Activated CD8-positive, alpha-beta memory T cell treated with anti-CD3 and anti-CD28 coated beads, Interleukin-2, amount 50 U/mL, for 4 hours (primary cell): Measurements from ENCODE around the gene ANKRD6.

Experiments
- DNase-seq: peaks from one replicate; pipeline ENCODE4 v3.0.0-alpha.2; 2020

ANKRD6 gene

DNA sequence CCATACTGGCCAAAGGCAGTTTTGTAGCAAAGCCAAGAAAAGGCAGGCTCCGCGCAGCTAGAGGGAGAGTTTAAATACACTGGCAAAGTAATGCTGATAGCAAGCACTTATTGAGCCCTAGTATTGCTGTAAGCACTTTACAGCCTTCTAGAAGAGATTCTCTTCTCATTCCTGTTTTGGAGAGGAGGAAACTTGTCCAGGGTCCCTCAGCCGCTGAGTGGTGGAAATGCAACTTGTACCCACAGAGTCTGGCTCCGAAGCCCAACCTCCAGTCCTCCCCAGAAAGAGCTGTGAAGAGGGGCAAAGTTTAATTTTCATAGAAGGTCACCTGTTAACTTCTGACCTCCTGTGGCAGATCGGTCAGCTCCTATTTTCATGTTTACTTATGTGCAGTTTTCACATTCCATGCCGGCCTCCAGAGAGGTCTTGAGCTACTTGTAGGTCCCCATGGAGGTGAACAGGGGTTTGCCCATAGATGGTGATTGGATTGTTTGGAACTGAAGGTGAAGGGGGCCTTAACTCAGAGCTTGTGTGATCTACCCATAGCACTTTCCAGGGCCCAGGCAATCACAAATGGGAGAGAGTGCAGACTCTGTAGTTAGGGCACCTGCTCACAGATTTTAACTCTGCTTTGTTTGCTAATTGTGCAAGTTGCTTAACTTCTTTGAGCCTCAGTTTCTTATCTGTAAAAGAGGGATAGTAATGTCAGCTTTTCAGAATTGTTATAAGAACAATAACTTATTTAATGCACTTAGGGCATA, 134.9 kb downstream of the ANKRD6 start:
- no peak for DNase-seq

DNA sequence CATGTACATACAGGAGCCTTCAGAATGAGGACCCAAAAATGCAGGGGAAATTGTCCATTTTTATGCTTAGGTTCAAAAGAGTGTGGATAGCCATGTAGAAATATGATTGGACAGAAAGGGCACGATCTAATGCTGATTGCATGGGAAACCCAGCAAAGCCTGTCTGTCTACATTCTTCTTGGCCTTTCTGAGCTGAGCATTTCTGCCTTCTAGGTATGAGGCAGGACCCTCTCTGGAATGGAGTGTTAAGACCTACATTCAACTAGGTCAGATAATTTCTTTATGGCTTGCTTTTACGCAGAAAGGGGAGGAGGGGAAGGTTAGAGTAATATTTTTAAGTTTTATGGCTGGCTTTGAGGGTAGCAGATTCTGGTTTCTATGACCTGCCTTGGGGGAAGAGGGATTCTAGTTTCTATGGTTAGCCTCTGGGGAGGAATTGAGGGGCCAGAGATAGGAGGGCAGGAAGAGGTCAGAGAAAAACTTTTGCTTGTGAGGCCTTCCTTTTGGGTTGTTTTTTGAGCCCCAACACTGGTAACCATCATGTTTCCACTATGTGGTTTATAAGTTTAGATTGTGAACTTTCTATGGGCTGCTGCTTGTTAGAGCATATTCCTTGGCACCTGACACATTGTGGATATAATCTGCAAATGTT, 142.1 kb downstream of the ANKRD6 start:
- no peak for DNase-seq

GRCh38 chr6:89575562-89575960, 142.6 kb downstream of the ANKRD6 start:
- no peak for DNase-seq

DNA sequence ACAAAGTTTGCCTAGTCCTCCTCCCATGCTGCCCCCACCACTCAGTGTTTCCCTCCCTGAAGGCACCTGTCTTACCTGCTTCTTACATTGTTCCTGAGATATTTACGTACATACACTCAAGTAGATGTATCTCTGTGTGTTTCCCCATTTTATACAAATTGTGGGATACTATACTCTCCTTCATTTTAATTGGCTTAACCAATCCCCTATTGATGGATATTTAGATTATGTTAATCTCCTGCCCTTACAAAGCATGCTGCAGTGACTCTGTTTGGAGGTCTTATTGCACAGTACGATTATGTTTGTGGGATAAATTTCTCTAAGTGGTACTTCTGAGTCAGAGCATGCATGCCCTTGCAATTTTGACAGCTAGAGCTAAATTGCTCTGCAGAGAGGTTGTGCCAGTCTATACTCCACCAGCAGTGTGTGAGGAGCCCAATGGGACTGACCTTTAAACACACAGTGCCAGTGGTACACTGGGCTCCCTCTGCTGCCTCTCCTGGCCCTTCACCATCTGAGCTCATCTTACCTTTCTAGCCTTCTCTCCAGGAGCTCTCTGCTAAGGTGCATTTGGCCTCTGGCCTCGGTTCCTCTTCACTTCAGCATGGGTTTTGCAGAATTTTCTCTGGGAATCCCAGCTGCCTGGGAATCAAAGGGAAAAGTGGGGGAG, 148.2 kb downstream of the ANKRD6 start:
- no peak for DNase-seq

- no peak for DNase-seq
These were observed 148.7 kb downstream of the ANKRD6 start for GRCh38 chr6:89581689-89582088.

GRCh38 chr6:89582669-89583325, 149.8 kb downstream of the ANKRD6 start:
- no peak for DNase-seq

- no peak for DNase-seq
These were observed 150.6 kb downstream of the ANKRD6 start for GRCh38 chr6:89583559-89583958.

DNA sequence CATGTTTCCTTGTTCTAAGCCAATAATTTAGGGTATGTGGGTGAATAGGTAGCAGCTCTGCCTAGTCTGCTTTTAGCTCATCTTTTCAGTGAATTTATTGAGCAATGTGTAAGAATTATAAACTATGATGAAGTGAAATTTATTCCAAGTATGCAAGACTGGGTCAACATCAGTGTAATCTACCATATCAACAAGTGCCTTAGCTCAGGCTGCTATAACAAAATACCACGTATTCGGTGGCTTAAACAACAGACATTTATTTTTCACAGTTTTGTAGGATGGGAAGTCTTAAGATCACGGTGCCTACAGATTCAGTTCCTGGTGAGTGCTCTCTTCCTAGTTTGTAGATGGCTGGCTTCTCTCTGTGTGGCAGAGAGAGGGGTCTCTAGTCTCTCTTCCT, 151.6 kb downstream of the ANKRD6 start:
- DNase-seq: no peak

DNA sequence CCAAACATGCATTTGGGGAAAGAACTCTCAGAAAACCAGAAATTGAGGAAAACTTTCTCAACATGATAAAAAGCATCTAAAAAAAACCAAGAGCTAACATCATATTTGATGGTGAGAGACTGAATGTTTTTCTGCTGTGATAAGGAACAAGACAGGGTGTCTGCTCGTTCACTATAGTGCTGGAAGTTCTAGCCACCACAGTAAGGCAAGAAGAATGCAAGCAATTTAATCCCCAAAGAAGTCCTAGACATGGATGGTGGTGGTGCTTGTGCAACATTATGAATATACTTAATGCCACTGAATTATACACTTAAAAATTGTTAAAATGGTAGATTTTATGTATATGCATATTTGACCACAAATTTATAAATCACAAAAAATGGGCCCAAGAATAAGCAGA, 152.2 kb downstream of the ANKRD6 start:
- DNase-seq: no peak

DNA sequence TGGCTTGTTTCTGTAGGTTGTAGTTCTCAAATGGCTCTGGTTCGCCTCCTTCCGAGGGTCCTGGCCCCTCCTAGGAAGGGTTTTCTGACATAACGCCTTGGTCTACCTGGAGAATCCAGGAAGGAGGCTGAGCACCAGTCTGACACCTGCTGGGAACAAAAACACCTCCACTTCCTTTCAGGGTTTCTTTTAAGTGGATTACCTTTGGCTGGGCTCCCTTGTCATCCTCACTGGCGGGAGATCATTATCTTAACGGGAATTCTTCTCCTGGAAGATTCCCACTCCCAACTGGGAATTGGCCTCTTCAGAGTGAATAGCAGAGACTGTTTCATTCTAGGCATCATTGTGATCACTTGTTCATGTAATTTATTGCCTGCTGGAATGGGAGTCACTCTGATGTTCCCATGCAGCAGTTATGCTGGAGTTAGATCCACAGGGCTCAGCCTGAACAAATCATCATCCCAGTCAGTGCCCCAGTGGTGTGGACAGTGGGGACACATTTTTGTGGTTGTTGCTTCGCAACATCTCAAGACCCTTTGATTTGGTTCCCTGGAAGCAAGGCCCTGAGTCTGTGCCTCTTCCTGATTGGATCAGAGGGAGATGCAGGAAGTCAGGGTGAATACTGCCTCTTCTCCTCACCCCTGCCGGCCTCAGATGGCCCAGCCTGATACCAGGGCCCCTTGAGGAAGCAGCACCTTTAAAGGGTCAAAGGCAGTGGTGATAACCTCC, 156.5 kb downstream of the ANKRD6 start:
- no peak for DNase-seq

DNA sequence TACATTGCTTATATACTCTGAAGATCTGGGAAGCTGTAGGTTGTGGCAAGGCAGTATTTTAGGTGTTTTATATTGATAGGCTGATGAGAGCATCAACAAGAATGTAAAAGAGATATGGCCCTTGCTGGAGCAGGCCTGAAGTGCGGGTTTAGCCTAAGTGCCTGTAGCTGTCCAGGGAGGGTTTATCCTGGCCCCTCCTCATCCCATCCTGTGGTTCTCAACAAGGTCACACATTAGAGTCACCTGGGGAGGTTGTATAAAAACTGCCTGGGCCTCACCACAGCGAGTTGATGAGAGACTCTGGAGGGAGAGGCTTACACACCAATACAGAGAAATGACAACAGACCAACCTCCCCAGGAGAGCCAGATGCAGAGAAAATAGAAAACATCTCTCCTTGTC, 157.2 kb downstream of the ANKRD6 start:
- no peak for DNase-seq

DNA sequence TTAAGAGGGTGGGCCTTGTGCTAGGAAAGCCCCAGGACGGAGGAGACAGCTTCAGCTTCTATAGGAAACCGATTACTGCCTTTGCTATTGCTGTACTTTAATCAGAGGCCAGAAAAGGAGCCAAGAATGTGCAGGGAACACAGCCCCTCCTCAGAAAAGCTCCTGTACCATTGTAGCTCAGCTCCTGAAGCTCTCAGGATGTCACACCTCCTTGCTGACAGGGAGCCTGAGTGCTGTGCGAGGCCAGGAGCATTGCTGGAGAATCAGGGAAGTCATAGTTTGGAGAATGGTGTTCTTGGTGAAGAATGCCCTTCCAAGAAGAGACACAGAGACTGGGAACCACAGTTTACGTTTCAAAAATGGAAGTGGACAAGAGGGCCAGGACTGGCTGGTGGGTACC, 158.8 kb downstream of the ANKRD6 start:
- DNase-seq: no peak

- DNase-seq: no peak
These were observed 163.1 kb downstream of the ANKRD6 start for GRCh38 chr6:89596056-89596455.

GRCh38 chr6:89596484-89596883, 163.5 kb downstream of the ANKRD6 start:
- no peak for DNase-seq

- DNase-seq: no peak
These were observed 164.4 kb downstream of the ANKRD6 start for GRCh38 chr6:89597372-89597771.

- no peak for DNase-seq
These were observed 165.0 kb downstream of the ANKRD6 start for GRCh38 chr6:89597988-89598387.

DNA sequence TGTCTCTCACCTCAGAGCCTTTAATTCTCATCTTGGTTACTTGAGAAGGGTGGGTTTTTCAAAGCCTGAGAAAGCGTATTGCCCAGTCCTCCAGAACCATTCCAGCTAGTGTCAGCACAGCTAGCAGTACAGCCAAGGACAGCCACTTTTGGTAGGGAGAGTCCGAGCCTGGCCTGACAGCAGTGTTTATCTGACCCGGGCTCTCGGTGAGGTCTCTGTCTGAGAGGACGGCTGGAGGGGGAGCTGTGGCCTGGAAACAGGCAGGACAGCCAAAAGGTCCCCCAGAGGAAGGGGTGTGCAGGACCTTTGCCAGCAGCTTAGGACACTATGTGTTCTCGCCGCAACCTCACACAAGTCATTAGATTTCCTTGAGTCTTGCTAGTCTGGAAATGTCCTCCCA, 166.8 kb downstream of the ANKRD6 start:
- DNase-seq: no peak

- DNase-seq: no peak
These were observed 169.2 kb downstream of the ANKRD6 start for GRCh38 chr6:89602166-89602565.

- DNase-seq: no peak
These were observed 171.7 kb downstream of the ANKRD6 start for GRCh38 chr6:89604653-89605052.

DNA sequence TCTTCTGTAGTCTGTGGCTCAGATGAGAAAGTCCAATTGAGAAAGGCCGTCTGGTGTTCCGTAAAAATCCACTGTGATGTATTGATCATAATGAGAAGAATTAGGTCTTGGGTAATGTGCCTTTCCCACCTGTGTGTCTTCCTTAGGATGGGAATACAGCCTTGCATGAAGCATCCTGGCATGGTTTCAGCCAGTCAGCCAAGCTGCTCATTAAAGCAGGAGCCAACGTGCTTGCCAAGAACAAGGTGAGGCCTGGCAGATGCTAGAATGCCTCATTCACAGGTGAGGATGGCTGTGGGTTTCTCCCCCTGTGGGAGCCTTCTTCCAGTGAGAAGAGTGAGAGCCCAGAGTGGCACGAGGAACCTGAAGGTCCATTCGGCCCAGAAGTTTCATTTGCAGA, 172.9 kb downstream of the ANKRD6 start:
- no peak for DNase-seq

DNA sequence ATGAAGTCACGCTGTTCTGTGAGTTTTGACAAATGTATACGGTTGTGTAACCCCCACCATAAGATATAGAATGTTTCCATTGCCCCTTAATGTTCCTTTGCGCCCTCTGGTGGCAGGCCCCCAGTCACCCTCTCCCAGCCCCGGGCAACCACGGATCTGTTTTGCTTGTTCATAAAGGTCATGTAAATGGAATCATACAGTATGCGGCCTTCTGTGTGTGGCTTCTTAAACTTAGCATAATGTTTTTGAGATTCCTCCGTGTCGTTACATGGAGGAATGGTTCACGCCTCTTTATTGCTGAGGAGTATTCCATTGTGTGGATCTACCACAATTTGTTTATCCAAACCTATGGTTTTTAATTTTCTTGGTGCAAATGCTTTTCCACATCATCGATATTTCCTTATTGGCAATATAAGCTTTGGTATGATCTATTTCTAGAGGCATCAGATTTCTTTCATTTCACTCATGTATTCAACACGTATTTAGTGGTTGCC, 177.2 kb downstream of the ANKRD6 start:
- peak; percentile 87 for DNase-seq

GRCh38 chr6:89611666-89612065, 178.7 kb downstream of the ANKRD6 start:
- DNase-seq: no peak

DNA sequence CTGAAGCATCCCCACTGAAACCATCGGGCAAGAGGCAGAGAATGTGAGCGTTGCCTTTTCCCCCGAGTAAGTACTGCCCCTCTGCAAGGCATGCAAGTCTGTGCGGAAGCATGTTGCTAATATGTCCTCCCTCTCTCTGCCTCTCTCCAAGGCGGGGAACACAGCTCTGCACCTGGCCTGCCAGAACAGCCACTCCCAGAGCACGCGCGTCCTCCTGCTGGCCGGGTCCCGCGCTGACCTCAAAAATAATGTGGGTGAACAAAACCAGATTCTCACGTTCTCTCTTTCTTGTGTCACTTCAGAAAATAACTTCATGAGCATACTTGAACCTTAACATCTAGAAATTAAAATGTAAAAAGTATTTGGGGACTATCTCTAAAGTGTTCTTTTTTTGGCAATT, 179.2 kb downstream of the ANKRD6 start:
- no peak for DNase-seq
